PC-3 (cell line): Measurements from ENCODE around the gene MCEMP1.

Experiments
- CTCF ChIP-seq: fragments of 300-600 bp; sonication (generic); conservative IDR thresholded peaks from 2 replicates; pipeline ENCODE4 v1.5.1; 2017; ENCODE audit warnings: antibody characterized with exemption, low read depth, mild to moderate bottlenecking, low read length
- EZH2phosphoT487 ChIP-seq: fragments of 300-600 bp; sonication (generic); IDR thresholded peaks from 2 replicates; pipeline ENCODE4 v1.6.1; 2018; ENCODE audit warnings: mild to moderate bottlenecking, antibody characterized with exemption, low read length, borderline replicate concordance

- TF ChIP-seq EZH2phosphoT487 (no peak), CTCF (no peak)
These were observed 40.1 kb upstream of the MCEMP1 start, which contains the start of gene STXBP2 for GRCh38 chr19:7636691-7637373.
